GM18505 (cell line): ENCODE measurements around the gene TUBA4B.
"Not testable (repeated sequence)": the region's sequence is repeated elsewhere in the genome, so short reads cannot be mapped to it uniquely, and the experiment has no call there.

Experiments
- ATAC-seq: cut with Tn5 transposase; IDR thresholded peaks from one replicate; pipeline ENCODE4 v1.9.1; 2021; ENCODE audit not compliant: unreplicated experiment
- POLR2A ChIP-seq: IDR thresholded peaks from 4 replicates; pipeline ENCODE4 v1.6.1; 2011; ENCODE audit warnings: borderline replicate concordance; ENCODE audit not compliant: insufficient read depth, insufficient read length; ENCODE audit errors: extremely low read depth

Gene TUBA4B

DNA sequence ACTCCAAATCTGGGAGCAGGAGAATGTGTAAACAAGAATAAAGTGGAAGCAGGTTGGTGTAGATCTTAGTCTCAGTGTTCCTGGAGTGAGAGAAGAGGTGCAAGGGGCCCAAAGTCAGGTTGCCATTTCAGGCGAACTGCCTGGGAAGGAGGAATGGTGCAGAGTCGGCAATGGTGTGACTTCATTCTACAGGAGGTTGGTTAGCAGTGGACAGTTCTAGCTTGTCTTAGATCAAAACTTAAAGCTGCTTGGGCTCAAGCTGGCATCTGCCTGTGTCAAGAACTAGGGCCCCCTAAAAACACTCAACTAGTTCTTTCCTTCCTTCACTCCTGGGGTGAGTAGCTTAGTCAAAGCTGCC is 4.2 kb upstream of the TUBA4B start:
- no peak for ATAC-seq
- no peak for TF ChIP-seq POLR2A

DNA sequence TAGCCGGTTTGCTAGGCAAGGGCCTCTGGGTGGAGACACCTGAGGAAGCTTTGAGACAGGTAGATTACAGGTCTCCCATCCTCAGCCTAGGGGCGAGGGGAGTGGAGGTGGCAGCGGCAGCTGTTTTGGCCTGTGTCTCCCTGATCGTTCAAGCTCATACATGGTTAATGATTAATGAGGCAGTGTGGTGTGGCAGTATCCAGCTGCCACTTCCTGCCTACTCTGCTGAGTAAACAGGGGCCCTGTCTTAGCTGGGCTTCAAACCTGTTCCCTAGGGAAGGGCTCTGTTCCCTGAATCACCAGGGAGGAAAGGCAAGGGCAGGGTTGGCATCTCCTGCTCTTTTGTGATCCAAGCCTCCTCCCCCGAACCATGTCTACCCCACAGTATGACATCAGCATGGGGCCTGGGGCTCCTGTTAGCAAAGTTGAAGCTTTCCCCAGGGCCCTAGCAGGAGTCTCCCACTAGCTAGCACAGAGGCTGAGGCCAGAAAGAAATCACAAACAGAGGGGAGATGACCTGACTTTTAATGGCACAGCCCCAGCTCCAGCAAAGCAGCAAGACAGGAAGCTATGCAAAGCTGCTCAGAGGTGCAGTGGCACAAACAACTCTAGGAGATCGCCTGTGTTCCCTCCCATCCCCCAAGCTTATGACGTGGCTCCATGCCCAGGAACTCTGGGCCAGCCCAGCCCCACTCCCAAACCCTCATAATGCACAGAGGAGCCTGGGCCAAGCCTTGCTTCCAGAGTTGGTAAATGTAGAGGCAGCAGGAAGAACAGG is 3.7 kb upstream of the TUBA4B start:
- TF ChIP-seq POLR2A = no peak
- peak; percentile 27 for ATAC-seq

DNA sequence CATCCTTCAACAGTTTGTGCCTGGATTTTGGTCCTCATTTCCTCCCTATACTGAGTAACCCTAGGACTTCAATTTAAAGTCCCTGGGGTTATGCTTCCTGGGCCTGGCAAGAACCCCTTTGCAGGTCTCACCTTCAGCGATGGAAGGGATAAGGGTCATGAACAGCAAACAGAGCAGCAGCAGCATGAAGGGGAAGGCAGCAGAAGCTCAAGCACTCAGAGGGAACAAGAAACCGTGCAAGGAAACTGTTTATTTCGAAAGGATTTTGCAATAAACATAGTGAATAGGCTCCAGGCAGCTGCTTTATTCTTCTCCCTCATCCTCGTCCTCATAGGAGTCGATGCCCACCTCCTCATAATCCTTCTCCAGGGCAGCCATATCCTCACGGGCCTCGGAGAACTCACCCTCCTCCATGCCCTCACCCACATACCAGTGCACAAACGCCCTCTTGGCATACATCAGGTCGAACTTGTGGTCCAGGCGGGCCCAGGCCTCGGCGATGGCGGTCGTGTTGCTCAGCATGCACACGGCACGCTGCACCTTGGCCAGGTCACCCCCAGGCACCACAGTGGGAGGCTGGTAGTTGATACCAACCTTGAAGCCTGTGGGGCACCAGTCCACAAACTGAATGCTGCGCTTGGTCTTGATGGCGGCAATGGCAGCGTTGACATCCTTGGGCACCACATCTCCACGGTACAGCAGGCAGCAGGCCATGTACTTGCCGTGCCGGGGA is 2.8 kb upstream of the TUBA4B start:
- no peak for ATAC-seq

DNA sequence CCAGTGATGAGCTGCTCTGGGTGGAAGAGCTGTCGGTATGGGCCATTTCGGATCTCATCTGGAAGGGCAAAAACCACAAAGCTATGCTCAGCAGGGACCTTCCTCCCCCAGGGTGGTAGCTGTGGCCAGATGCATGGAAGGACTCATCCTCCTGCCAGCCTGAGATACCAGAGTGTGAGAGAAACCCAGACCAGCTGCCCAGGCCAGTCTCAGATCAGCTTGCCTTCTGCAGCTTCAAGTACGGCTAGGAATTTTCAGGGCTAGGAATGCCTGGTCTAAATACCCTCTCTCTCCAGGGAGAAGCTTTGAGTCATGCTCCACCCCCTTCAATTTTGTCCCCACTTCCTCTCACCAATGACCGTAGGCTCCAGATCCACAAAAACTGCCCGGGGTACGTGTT is 1.4 kb upstream of the TUBA4B start:
- ATAC-seq = no peak
- no peak for TF ChIP-seq POLR2A

More for the DNA sequence above, 2.8 kb upstream of the TUBA4B start:
- no peak for TF ChIP-seq POLR2A

DNA sequence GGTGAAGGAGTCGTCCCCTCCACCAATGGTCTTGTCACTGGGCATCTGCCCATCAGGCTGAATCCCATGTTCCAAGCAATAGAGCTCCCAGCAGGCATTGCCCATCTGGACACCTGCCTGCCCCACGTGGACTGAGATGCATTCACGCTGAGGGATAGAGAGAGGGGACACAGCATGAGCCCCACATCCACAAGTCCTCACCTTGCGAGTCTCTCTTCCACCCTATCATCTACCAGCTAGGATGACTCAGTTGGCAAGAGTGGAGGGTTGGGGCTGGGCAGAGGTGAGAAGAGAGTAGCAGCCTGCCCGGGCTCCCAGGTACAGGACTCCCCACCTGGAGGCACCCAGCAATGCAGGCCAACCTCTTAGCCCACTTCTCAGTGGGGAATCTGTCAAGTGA is 959 bp upstream of the TUBA4B start:
- ATAC-seq = no peak
- TF ChIP-seq POLR2A = no peak

DNA sequence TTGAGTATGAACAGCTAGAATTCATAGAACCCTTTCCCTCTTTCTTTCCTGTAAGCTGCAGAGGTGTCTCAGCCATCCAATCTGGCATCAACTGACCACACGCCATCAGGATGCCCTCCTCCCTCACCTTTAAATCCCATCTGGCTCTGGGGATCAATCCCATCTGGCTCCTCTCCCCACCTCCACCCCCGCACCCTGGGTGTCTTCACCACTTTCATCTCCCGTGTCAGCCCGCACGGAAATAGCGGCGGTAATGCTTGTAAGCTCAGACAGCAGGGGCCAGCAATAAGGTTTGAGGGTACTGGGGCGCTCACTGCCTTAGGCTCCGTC is 508 bp upstream of the TUBA4B start:
- ATAC-seq = no peak
- TF ChIP-seq POLR2A = no peak

DNA sequence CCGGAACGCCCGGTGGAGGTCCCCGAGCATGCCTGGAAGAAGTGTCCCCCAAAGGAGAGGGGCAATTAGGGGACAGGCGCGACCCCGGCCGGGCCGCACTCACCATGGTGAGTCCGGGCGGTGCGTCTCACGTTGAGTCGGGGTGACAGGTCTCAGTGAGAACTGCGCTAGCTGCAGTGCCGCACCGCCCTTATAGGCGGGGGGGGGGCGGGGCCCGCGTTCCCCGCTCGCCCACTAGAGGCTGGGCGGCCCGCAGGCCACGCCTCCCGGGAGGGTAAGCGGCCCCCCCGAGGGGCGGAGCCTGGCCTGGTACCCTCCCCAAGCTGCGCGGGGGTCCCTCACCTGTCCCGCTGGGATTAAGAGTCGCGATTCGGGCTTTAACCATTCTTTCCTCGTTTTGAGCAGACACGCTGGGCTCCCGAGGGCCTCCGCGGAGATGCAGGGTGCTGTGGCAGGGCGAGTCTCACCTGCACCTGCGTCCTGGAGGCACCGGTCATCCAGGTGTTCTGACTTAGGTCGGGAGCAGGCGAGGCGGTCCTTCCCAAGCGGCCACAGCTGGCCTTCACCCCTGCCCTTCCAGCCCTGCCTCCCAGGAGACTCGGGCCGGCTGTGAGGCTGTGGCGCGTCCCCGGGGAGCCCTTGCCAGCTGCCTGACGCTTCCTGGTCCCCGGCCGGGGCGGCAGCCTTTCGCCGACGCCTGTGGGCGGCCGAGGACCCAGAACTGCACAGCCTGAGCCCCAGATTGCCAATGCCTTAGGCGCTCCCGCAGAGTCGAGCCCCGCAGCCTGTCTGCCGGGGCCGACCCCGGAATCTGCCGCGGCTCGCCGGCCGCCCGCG is 928 bp downstream of the TUBA4B start, which contains the start of gene TUBA4A:
TUBA4A (minus strand) TSS at position 166 of the 837 bp plus-strand sequence; CDS start at position 106, 60 bp downstream.
- peak; percentile 50 for ATAC-seq
- peak; percentile 99 for TF ChIP-seq POLR2A

DNA sequence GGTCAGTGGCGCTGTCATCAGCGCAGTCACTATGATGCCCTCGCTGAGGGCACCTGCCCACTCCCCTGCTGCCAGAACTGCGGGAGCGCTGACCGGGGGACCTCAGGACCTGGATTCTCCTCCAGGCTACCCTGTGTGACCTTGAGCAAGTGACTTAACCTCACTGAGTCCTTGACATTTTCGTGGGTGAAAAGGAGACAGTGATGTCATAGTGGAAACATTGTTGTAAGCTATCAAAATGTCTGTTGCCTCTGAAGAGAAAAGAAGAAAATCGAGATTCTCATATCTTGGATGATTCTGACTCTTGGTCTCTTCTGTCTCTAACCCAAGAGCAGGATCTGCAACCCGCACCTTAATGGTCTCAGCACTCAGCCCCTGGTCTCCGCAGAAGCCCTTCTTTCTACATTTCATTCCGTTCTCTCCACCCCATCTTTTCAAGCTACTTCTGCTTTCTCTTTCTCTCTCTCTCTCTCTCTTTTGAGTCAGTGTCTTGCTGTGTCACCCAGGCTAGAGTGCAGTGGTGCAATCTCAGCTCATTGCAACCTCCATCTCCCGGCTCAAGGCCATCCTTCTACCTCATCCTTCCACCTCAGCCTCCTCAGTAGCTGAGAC is 1.7 kb downstream of the TUBA4B start:
- no peak for TF ChIP-seq POLR2A
- no peak for ATAC-seq

DNA sequence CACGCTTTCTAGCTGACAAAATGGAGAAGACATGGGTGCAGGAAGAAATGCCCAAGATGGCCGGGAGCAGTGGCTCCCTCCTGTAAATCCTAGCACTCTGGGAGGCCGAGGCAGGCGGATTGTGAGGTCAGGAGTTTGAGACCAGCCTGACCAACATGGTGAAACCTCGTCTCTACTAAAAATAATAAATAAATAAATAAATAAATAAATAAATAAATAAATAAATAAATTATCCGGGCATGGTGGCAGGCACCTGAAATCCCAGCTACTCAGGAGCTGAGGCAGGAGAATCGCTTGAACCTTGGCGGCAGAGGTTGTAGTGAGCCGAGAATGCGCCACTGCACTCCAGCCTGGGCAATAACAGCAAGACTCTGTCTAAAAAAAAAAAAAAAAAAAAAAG is 5.9 kb downstream of the TUBA4B start:
- ATAC-seq = not testable (repeated sequence)

DNA sequence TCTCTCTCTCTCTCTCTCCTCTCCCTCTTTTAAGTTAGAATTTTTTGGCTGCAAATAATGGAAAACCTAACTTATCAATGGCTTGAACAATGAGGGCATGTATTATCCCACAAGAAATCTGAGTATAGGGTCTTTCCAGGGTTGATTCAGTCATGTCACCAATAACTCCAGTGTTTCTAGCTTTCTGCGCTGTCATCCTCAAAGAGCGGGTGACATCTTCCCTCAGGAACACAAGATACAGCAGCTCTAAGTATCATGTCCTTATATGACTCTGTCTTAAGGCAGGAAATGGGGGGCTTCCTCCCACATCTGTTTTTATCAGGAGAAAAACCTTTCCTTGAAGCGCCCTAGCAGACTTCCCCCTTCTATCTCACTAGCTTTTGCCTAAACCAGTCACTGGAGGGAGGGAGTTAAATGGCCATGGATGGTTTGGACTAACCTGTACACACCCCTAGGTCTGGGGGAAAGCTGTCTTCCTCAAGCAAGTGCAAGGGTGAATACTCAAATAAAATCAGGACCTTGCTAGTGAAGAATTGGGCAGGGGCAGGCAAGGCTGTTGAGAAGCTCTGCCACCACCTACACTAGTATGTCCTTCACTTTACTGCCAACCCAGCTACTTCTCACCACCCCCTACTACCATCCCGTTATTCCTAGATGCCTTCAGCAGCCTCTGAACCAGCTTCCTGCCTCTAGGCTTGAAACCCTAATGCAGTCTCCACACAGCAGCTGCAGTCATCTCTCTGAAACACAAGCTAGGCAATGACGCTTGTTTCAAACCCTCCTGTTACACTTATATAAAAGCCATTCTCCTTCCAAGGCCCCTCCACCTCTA is 8.2 kb downstream of the TUBA4B start:
- ATAC-seq = no peak
- TF ChIP-seq POLR2A = no peak

DNA sequence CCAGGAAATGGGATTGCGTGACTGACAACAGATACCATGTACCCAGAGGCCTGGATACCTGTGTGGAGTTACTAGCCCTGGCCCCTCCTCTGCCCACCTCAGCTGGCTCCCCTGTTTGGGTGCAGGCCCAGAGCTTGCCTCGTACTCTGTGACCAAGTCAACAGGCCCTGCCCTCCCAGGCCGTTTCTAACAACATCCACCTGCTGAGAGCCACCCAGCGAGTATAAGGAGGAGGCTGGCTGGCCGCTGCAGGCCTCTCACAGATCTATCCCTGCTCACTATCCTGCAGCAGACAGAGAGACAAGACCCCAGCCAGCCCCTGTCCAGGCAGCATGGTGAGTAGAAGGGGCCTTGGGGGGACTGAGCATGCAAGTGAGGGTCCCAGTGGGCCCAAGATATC is 13.2 kb downstream of the TUBA4B start:
- no peak for ATAC-seq
- no peak for TF ChIP-seq POLR2A

DNA sequence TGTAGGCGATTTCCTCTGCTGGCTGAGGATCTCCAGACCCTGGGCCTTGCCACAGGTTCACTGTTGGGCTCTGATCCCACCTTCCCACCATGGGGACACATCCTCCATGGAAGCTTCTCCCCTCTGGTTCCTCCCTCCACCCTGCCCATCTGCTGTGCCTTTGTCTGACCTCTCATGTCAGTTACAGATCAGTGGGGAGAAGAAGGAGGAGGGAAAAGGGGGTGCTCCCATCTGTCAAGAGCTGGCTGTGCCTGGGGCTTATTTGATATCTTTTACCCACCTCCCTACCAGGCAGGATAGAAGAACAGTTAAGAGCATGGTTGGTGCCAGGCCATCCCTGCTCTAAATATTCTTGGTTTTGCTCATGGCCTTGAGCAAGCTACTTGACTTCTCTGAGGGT is 13.8 kb downstream of the TUBA4B start:
- no peak for ATAC-seq
- TF ChIP-seq POLR2A = no peak
